Astrocyte of the cerebellum (primary cell): ENCODE data around the gene RNASE8.

Experiments
- DNase-seq: peaks from one replicate; pipeline ENCODE4 v3.0.0-alpha.2; 2011; ENCODE audit warnings: low read depth
- H3K4me3 ChIP-seq: 2 replicates; pipeline ENCODE4 v1.5.1; 2011; ENCODE audit warnings: mild to moderate bottlenecking, low read depth, low read length, moderate library complexity
- in situ Hi-C: cut with HindIII; loops from 2 replicates; pipeline ENCODE4 v1.10.0; 2017; ENCODE audit warnings: low sequenced_read_pairs
- TF ChIP-seq, protein P1 (sequence below): IDR thresholded peaks from 2 replicates; pipeline ENCODE4 v1.5.1; 2012; ENCODE audit warnings: low read length, low read depth, moderate library complexity, mild to moderate bottlenecking; ENCODE audit errors: missing control alignments

The RNASE8 gene

DNA sequence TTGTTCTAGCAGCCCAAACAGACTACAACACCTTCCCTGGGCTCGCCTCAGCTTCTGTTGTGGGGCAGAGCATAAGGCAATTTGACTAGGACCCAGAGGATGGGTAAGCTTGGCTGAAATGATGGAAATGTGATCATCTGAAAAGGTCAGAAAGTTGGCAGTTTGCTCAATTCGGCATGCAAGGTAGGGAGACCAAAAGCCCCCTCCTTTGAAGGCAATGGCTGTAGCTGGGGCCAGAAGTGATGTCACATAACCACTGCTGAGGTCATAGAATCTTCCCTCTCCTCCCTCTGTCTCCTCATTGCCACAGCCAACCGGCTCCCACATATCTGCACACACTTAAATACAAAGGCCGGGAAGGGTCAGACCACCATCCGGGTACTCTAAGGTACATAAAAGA is 27.7 kb upstream of the RNASE8 start, which contains the start of gene TPPP2:
TSS of gene TPPP2 (plus strand) at position 301 of the 400 bp plus-strand sequence. CDS start 365 bp downstream, outside the sequence.
- no peak within 1 kb of the TSS for H3K4me3 ChIP-seq
- in situ Hi-C loops = no loop called here
- no peak for DNase-seq
- TF ChIP-seq, protein P1, sequence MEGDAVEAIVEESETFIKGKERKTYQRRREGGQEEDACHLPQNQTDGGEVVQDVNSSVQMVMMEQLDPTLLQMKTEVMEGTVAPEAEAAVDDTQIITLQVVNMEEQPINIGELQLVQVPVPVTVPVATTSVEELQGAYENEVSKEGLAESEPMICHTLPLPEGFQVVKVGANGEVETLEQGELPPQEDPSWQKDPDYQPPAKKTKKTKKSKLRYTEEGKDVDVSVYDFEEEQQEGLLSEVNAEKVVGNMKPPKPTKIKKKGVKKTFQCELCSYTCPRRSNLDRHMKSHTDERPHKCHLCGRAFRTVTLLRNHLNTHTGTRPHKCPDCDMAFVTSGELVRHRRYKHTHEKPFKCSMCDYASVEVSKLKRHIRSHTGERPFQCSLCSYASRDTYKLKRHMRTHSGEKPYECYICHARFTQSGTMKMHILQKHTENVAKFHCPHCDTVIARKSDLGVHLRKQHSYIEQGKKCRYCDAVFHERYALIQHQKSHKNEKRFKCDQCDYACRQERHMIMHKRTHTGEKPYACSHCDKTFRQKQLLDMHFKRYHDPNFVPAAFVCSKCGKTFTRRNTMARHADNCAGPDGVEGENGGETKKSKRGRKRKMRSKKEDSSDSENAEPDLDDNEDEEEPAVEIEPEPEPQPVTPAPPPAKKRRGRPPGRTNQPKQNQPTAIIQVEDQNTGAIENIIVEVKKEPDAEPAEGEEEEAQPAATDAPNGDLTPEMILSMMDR = no peak

DNA sequence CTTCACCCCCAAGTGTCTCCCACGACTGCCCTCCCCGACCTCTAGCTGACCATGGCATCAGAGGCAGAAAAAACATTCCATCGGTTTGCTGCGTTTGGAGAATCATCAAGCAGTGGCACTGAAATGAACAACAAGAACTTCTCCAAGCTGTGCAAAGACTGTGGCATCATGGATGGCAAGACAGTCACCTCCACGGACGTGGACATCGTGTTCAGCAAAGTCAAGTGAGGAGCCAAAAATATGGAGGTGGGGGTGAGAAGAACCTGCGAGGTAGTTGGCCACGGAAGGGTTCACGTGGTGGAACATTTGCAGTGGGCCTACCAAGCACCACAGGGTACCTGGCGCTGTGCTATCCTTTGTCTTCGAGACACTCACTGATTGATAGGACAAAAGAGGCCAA is 27.1 kb upstream of the RNASE8 start:
- in situ Hi-C loops = no loop called here
- TF ChIP-seq, protein P1 = no peak
- DNase-seq = no peak
- H3K4me3 ChIP-seq = no peak overlapping the region

DNA sequence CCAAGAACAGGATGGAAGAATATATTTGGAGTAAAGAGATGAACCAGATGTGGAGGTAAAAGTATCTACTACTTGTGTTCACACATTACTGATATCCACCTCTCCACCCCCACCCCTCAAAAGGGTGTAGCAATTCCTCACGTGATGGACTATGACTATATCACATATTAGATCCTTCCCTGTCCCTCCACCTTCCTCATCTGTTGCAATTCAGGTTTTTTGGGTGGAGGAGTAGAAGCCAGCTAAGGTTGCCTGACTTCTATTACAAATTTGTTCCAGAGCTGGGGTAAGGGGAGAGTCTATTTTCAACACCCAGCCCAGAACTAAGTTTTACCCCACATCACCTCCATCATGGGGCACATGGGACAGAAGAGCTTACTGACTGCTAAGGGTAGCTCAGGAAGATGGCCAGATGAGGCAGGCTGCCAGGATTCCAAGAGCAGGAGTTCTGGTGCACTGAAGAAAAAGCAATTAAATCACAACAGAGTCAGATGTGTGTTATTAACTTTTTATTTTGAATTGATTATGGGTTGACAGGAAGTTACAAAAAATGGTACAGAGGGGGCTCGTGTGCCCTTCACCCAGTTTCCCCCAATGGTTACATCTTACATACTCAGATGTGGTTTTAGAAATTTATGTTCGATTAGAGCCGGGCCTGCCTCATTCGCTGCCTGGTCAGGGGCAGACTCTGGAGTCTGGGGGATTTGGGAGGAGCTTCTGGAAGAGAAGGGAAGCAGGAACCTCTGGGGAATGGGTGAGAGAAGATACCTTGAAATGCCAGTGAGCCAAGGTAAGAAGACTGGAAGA is 25.1 kb upstream of the RNASE8 start:
- H3K4me3 ChIP-seq = no peak overlapping the region
- TF ChIP-seq, protein P1 = no peak
- DNase-seq = no peak
- in situ Hi-C loops = no loop called here

DNA sequence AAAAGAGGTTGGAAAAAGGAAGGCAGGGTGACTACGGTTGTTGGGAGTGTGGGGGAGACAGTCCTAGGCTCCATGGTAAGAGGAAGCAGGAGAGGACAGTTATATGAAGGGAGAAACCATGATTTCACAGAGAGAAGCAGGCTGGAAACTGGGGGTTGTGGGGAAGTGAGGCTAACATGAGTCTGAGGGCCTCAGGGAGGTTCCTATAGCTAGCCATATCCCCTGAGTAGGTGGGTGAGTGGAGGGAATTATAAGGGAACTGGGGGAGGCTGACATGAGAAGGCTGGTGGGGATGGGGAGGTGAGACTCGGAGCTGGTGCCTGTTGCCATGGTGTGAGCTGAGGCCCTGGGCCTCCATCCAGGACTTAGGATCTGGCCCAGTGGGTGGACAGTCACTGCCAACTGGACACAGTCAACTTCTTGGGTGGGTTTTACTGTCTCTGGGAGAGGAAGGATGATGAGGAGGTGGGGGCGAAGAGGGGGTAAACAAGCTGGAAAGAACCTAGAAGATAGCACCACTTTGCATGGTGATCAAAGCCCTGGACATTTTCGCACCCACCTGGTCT is 24.4 kb upstream of the RNASE8 start:
- in situ Hi-C loops = no loop called here
- H3K4me3 ChIP-seq = no peak overlapping the region
- TF ChIP-seq, protein P1 = no peak
- DNase-seq = no peak

DNA sequence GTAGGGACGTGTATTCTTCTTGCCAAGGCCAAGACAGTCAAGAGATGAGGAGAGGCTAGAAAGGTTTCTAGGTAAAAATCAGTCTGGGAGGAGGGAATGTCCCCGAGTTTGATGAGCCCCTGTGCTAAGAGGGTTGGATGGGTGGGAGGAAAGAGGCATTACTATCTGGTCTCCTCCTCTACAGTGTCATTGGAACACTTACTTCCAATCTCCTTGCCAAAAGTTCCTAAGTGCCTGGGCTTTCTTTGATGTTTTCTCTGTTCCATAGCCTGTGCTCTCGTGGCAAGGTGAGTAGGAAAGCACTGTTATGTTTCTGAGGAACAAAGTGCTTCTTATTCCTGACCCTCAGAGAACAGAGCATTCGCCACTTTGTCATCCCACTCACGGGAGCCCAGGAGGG is 22.9 kb upstream of the RNASE8 start, which contains the start of gene RNASE13:
TSS of gene RNASE13 (minus strand) at position 101 of the 400 bp plus-strand sequence. CDS start 519 bp downstream, outside the sequence.
- no peak within 1 kb of the TSS for H3K4me3 ChIP-seq
- TF ChIP-seq, protein P1 = no peak
- in situ Hi-C loops = no loop called here
- DNase-seq = no peak

- no peak for DNase-seq
- in situ Hi-C loops = no loop called here
Observed at GRCh38 chr14:21036751-21037150, 20.9 kb upstream of the RNASE8 start.

More at GRCh38 chr14:21036751-21037150, 20.9 kb upstream of the RNASE8 start:
- no peak overlapping the region for H3K4me3 ChIP-seq
- TF ChIP-seq, protein P1 = no peak
